Measurements from ENCODE around the gene PPP2CA. TPM values are rescaled to one million over a fixed set of nuclear protein-coding genes. Genes with fewer than 3 reads are reported as not detected.
"Not testable (repeated sequence)": the region's sequence is repeated elsewhere in the genome, so short reads cannot be mapped to it uniquely, and the experiment has no call there.

The PPP2CA gene
- total RNA-seq, 4 donors from 2014 or later: 101 to 244 (median 132) TPM

- TF ChIP-seq, protein P1, sequence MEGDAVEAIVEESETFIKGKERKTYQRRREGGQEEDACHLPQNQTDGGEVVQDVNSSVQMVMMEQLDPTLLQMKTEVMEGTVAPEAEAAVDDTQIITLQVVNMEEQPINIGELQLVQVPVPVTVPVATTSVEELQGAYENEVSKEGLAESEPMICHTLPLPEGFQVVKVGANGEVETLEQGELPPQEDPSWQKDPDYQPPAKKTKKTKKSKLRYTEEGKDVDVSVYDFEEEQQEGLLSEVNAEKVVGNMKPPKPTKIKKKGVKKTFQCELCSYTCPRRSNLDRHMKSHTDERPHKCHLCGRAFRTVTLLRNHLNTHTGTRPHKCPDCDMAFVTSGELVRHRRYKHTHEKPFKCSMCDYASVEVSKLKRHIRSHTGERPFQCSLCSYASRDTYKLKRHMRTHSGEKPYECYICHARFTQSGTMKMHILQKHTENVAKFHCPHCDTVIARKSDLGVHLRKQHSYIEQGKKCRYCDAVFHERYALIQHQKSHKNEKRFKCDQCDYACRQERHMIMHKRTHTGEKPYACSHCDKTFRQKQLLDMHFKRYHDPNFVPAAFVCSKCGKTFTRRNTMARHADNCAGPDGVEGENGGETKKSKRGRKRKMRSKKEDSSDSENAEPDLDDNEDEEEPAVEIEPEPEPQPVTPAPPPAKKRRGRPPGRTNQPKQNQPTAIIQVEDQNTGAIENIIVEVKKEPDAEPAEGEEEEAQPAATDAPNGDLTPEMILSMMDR (IDR thresholded peaks at IDR 0.05): no peak
- no peak for ATAC-seq (ENCODE audit: low FRiP score)
Measured at GRCh38 chr5:134263801-134264200, 37.9 kb upstream of the PPP2CA start.

DNA sequence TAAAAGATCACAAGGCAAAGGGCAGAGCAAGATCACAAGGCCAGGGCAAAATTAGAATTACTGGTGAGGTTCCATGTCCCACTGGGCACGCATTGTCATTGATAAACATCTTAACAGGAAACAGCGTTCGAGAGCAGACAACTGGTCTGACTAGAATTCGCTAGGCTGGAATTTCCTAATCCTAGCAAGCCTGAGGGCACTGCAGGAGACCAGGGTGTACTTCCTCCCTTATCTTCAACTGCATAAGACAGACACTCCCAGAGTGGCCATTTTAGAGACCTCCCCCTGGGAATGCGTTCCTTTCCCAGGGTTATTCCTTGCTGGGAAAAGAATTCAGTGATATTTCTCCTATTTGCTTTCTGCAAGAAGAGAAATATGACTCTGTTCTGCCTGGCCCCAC is 36.8 kb upstream of the PPP2CA start:
- not testable (repeated sequence) for DNase-seq (ENCODE audit: low spot score); ATAC-seq (ENCODE audit: low FRiP score)

More at GRCh38 chr5:134263801-134264200, 37.9 kb upstream of the PPP2CA start:
- DNase-seq (ENCODE audit: low spot score): no peak

GRCh38 chr5:134258896-134259295 is 33.0 kb upstream of the PPP2CA start:
- TF ChIP-seq, protein P1 (IDR thresholded peaks at IDR 0.05): no peak
- ATAC-seq (ENCODE audit: low FRiP score) (no peak), DNase-seq (ENCODE audit: low spot score) (no peak)

- TF ChIP-seq, protein P1 (IDR thresholded peaks at IDR 0.05): no peak
Measured at GRCh38 chr5:134257176-134257575, 31.3 kb upstream of the PPP2CA start.

DNA sequence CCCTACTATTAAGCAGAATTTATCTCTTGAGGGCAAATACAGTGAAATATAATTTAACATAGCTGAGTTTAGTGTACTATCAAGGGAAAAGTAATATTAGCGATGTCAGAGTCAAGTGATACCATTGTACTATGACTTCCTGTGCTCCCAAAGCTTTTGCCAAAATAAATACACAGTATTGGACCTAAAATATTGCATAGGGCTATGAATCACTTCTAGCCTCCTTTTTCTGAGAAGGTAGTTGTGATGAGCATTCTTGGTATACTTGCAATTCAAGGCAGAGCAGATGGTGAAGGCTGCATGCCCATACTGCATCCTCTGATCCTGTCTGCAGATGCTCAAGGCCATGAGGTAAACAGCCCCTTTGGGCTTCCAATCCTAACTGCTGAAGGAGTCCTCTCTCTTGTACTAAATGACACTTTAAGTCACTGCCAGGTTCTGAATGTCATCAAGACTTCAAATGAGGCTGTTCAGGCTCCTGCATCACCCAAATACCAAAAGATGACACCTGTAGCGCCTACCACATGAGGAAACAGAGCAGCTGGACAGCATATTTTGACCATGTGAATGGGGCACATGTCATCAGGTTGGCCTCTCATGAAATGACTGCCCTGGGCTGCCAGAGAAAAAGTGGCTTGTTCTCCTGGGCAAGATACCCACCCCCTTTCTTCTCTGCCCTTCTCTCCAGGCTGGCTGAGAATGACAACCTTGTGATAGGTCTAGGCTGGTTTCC is 29.7 kb upstream of the PPP2CA start:
- TF ChIP-seq, protein P1 (IDR thresholded peaks at IDR 0.05): no peak
- DNase-seq (ENCODE audit: low spot score) (no peak), ATAC-seq (ENCODE audit: low FRiP score) (no peak)

More at GRCh38 chr5:134257176-134257575, 31.3 kb upstream of the PPP2CA start:
- DNase-seq (ENCODE audit: low spot score) (no peak), ATAC-seq (ENCODE audit: low FRiP score) (no peak)

- not testable (repeated sequence) for DNase-seq (ENCODE audit: low spot score)
Measured at GRCh38 chr5:134253368-134254153, 27.7 kb upstream of the PPP2CA start.

DNA sequence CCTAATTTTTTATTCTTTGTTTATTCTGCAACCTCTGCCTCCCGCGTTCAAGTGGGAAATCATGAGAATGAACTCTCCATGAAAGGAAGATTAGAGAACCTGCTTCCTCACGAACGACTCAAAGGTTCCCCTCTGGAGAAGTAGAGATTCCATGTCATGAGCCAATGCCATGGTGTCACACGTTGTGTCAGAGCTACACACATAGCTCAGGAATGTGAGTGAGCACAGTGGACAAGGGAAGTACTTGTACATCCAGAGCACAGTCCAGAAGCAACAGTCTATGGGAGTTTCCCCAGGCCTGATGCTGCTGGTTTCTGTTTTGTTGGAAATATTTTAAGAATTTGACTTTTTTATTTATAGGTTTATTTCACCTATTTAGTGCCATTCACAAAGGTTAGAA is 26.8 kb upstream of the PPP2CA start:
- DNase-seq (ENCODE audit: low spot score) (no peak), ATAC-seq (ENCODE audit: low FRiP score) (no peak)
- TF ChIP-seq, protein P1 (IDR thresholded peaks at IDR 0.05): no peak

More at GRCh38 chr5:134253368-134254153, 27.7 kb upstream of the PPP2CA start:
- ATAC-seq (ENCODE audit: low FRiP score): not testable (repeated sequence)

DNA sequence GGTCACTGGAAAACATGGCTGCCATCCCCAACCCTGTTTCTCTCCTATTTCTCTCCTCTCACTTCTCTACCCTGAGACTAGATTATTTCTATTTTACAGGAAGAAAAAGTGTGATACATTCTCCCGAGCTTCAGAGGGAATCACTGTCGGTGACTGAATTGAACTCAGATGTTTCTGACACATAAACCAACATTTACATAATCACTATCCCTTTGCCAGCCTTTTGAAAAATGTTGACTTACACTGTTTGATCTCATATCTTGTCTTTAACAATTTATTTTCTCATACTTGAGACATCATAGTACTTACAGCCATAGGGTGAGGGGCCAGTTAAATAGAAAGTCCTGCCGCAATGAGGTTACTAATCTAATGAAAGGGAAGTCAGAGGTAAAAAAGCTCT is 25.1 kb upstream of the PPP2CA start:
- no peak for ATAC-seq (ENCODE audit: low FRiP score)
- TF ChIP-seq, protein P1 (IDR thresholded peaks at IDR 0.05): no peak
- no peak for DNase-seq (ENCODE audit: low spot score)

Data from omental fat pad (tissue), 4 donors.